IMR-90 (cell line): ENCODE measurements around the gene PRKCA.

Experiments used
- CEBPB ChIP-seq: IDR thresholded peaks from 2 replicates; pipeline ENCODE4 v1.6.1; 2012; ENCODE audit warnings: low read depth, low read length, improper control_type of control experiment
- CHD1 ChIP-seq: IDR thresholded peaks from 2 replicates; pipeline ENCODE4 v1.6.1; 2012; ENCODE audit warnings: low read depth, low read length, improper control_type of control experiment
- NFE2L2 ChIP-seq: fragments of 150-350 bp; IDR thresholded peaks from 2 replicates; pipeline ENCODE4 v1.6.1; 2016; ENCODE audit warnings: low read depth, mild to moderate bottlenecking, low read length
- POLR2A ChIP-seq: IDR thresholded peaks from 2 replicates; pipeline ENCODE4 v1.6.1; 2012; ENCODE audit warnings: mild to moderate bottlenecking, low read depth, low read length
- RAD21 ChIP-seq: IDR thresholded peaks from 2 replicates; pipeline ENCODE4 v1.6.1; 2012; ENCODE audit warnings: low read length, improper control_type of control experiment
- RFX5 ChIP-seq: IDR thresholded peaks from 2 replicates; pipeline ENCODE4 v1.8.0; 2012; ENCODE audit warnings: low read depth, mild to moderate bottlenecking, low read length, moderate library complexity
- SMC3 ChIP-seq: fragments of 150-350 bp; IDR thresholded peaks from 2 replicates; pipeline ENCODE4 v1.6.1; 2016; ENCODE audit warnings: low read depth, mild to moderate bottlenecking, antibody characterized with exemption, low read length, moderate library complexity
- TF ChIP-seq, protein P1 (sequence below): conservative IDR thresholded peaks from 2 replicates; pipeline ENCODE4 v1.5.1; 2012; ENCODE audit warnings: mild to moderate bottlenecking, low read depth, low read length, improper control_type of control experiment

DNA sequence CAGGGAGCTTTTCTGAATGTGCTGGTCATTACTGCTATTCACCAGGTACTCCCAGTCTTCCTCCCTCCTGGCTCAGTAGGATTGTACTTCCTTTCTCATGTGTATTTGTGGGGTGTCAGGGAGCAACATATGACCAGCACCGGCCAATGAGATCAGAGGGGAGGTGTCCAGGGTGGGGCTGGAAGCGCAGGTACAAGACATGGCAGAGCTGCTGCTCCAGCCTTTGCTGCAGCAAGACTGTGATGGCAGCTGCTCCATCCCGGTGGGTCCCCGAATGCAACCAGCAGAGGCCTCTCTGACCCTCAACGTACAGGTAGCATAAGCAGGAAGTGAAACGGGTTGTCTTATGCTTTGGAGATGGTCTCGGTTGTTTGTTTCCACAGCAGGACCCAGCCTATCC, 478.7 kb downstream of the PRKCA start:
- TF ChIP-seq, protein P1, sequence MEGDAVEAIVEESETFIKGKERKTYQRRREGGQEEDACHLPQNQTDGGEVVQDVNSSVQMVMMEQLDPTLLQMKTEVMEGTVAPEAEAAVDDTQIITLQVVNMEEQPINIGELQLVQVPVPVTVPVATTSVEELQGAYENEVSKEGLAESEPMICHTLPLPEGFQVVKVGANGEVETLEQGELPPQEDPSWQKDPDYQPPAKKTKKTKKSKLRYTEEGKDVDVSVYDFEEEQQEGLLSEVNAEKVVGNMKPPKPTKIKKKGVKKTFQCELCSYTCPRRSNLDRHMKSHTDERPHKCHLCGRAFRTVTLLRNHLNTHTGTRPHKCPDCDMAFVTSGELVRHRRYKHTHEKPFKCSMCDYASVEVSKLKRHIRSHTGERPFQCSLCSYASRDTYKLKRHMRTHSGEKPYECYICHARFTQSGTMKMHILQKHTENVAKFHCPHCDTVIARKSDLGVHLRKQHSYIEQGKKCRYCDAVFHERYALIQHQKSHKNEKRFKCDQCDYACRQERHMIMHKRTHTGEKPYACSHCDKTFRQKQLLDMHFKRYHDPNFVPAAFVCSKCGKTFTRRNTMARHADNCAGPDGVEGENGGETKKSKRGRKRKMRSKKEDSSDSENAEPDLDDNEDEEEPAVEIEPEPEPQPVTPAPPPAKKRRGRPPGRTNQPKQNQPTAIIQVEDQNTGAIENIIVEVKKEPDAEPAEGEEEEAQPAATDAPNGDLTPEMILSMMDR, result no peak
- TF ChIP-seq CHD1, result no peak
- no peak for TF ChIP-seq RAD21
- no peak for TF ChIP-seq POLR2A
- TF ChIP-seq RFX5, result no peak
- TF ChIP-seq NFE2L2, result no peak
- no peak for TF ChIP-seq SMC3
- no peak for TF ChIP-seq CEBPB
